Right atrium auricular region (tissue), 2 donors: ENCODE measurements around the gene DHRS13. TPM values are rescaled to one million over a fixed set of nuclear protein-coding genes. Genes with fewer than 3 reads are reported as not detected.
"Not testable (repeated sequence)": the region's sequence is repeated elsewhere in the genome, so short reads cannot be mapped to it uniquely, and the experiment has no call there.

ENCODE experiments used
- DNase-seq: peaks from one replicate; pipeline ENCODE4 v3.0.0-alpha.2; 2019; ENCODE audit warnings: low spot score
- H3K27ac ChIP-seq, 2 donors: fragments of 200-600 bp; sonication (generic); 1 replicate in 1 of 2; 2 replicates in 1 of 2; pipeline ENCODE4 v1.5.1; 2016 to 2019
- H3K27me3 ChIP-seq, 2 donors: fragments of 200-600 bp; sonication (generic); one replicate each; pipeline versions ENCODE4 v1.5.1 to v1.6.0; 2017 to 2019
- H3K36me3 ChIP-seq: fragments of 200-600 bp; sonication (generic); one replicate; pipeline ENCODE4 v1.5.1; 2016
- H3K4me1 ChIP-seq, 2 donors: fragments of 200-600 bp; sonication (generic); one replicate each; pipeline versions ENCODE4 v1.5.1 to v1.6.0; 2017 to 2019
- H3K4me3 ChIP-seq, 2 donors: fragments of 200-600 bp; sonication (generic); 1 replicate in 1 of 2; 2 replicates in 1 of 2; pipeline ENCODE4 v1.5.1; 2017 to 2019; ENCODE audit warnings: mild to moderate bottlenecking in 1 of 2, moderate library complexity in 1 of 2
- H3K9me3 ChIP-seq, 2 donors: fragments of 200-600 bp; sonication (generic); one replicate each; pipeline ENCODE4 v1.5.1; 2019
- total RNA-seq, 2 donors: library from RNA; depleted of rRNA; stranded (reverse); fragments of >200 nt; gene quantifications; one replicate each; pipeline ENCODE4 v1.1.0, GENCODE V29; 2016
- TF ChIP-seq, protein P1 (sequence below), 2 donors: fragments of 200-600 bp; sonication (generic); IDR thresholded peaks; one replicate each; pipeline ENCODE4 v1.5.1; 2019; ENCODE audit warnings: antibody characterized with exemption in 2 of 2

Gene DHRS13
- total RNA-seq, 2 donors from 2014 or later = 2.5 to 3.9 TPM

DNA sequence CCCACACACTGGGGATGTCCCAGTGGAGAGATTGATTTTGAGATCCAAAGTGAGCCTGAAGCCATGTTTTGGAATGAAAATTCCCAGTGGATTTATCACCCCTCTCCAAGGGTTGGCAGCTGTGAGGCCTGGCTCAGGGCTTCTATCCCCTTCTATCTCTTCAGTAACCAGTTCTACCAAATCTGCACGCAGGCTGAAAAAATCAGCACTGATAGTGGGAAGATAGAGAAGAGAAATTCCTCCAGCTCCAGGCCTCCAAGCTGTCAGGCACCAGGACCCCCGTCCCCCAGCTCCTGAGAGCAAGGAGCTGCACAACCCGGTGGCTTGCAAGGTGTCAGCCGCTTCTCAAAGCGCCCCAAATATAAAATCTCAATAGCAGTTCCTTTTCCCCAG lies 6.4 kb downstream of the DHRS13 start:
- Histone ChIP-seq H3K4me1 (peaks cover 0 to 52% of the 10 kb centered on the region in 2 donors), H3K4me3 (peak overlapping the region; percentile 82 to 97), H3K9me3 (no peaks in the 10 kb centered on the region), H3K36me3 (no peaks in the 10 kb centered on the region), H3K27me3 (no peaks in the 10 kb centered on the region), H3K27ac (peak overlapping the region; percentile 85 to 93)
- TF ChIP-seq, protein P1, sequence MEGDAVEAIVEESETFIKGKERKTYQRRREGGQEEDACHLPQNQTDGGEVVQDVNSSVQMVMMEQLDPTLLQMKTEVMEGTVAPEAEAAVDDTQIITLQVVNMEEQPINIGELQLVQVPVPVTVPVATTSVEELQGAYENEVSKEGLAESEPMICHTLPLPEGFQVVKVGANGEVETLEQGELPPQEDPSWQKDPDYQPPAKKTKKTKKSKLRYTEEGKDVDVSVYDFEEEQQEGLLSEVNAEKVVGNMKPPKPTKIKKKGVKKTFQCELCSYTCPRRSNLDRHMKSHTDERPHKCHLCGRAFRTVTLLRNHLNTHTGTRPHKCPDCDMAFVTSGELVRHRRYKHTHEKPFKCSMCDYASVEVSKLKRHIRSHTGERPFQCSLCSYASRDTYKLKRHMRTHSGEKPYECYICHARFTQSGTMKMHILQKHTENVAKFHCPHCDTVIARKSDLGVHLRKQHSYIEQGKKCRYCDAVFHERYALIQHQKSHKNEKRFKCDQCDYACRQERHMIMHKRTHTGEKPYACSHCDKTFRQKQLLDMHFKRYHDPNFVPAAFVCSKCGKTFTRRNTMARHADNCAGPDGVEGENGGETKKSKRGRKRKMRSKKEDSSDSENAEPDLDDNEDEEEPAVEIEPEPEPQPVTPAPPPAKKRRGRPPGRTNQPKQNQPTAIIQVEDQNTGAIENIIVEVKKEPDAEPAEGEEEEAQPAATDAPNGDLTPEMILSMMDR (IDR thresholded peaks at IDR 0.05) = no peak
- DNase-seq = no peak

DNA sequence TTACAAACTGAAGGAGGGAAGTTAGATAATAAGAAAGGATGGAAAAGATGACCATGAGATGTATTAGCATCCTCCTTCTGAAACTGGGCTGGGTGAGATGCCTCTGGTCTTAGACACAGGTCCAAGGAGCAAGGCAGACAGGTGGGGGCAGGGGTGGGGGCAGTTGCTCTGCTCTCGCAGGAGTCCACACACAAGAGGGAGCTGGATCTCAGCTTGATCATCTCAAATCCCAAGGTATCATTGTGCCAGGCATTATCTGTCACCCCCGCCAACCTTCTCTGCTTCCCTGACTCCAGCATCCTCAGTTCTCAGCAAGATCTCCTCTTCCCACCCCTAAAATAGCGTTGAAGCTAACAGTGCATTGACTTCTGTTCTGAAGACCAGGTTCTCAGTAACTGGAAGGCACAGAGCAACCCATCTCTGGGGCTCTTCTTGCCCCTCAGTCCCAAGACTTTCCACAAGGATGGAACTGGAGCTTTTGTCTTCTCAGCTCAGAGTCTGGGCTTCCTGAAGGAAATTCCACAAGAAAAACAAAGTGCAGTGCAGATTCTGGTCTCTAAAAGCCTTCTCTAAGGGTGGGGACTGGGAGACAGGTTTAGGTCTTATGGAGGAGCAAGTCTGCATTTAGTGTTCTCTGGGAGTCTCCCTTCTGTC lies 7.0 kb downstream of the DHRS13 start:
- Histone ChIP-seq H3K36me3 (no peaks in the 10 kb centered on the region), H3K27me3 (no peaks in the 10 kb centered on the region), H3K4me3 (peak overlapping the region in 1 of 2 donors; percentile 82), H3K9me3 (no peaks in the 10 kb centered on the region), H3K4me1 (peaks cover 0 to 48% of the 10 kb centered on the region in 2 donors), H3K27ac (peak overlapping the region; percentile 85 to 93)
- TF ChIP-seq, protein P1 (IDR thresholded peaks at IDR 0.05) = no peak
- DNase-seq = no peak

DNA sequence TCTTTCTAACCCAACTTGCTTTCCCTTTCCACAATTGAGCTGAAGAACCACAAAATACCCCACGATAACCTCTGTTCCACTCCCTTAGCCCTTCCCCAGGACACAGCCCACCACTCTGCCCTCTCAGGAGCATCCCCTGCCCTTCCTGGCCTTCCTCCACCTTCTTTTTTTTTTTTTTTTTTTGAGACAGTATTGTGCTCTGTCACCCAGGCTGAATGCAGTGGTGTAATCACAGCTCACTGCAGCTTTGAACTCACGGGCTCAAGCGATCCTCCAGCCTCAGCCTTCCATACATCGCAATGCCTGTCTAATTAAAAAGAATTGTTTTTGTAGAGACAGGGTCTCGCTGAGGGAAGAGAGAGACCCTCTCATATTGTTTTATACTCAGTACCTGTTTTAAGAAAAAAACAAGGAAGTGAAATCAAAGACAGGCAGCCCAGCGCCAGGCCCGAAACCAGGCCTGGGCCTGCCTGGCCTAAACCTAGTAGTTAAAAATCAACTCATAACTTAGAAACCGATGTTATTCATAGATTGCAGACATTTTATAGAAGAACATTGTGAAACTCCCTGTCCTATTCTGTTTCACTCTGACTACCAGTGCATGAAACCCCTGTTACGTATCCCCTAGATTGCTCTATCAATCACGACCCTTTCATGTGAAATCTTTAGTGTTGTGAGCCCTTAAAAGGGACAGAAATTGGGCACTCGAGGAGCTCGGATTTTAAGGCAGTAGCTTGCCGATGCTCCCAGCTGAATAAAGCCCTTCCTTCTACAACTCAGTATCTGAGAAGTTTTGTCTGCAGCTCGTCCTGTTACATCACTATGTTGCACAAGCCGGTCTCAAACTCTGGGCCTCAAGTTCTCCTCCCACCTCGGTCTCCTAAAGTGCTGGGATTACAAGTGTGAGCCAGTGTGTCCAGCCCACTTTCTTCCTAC lies 9.4 kb downstream of the DHRS13 start:
- not testable (repeated sequence) for DNase-seq, H3K9me3 ChIP-seq, H3K27me3 ChIP-seq, H3K36me3 ChIP-seq, H3K4me3 ChIP-seq
- peak overlapping the region; percentile 31 to 54 for H3K27ac ChIP-seq
- H3K4me1 ChIP-seq = peaks cover 0 to 59% of the 10 kb centered on the region in 2 donors

DNA sequence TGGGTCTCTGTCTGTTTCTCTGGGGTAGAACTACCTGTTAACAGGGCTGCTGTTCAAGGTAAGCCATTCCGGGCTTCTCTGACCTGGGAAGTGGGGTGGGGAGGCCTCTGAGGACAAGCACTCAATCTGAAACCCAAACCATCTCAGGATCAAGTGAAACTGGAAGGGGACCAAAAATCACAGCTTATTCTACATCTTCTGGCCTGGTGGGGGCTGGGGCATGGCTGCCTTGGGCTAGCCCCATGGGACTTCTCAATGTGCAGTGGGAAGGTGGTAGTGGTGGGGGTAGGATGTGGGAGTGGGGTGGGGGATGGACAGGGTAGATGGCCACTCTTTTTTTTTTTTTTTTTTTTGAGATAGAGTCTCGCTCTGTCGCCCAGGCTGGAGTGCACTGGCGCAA lies 10.9 kb downstream of the DHRS13 start:
- Histone ChIP-seq H3K4me1 (peaks cover 0 to 50% of the 10 kb centered on the region in 2 donors), H3K9me3 (no peaks in the 10 kb centered on the region), H3K27me3 (no peaks in the 10 kb centered on the region), H3K36me3 (no peaks in the 10 kb centered on the region), H3K4me3 (no peak overlapping the region), H3K27ac (no peak overlapping the region)
- TF ChIP-seq, protein P1 (IDR thresholded peaks at IDR 0.05) = no peak
- no peak for DNase-seq

DNA sequence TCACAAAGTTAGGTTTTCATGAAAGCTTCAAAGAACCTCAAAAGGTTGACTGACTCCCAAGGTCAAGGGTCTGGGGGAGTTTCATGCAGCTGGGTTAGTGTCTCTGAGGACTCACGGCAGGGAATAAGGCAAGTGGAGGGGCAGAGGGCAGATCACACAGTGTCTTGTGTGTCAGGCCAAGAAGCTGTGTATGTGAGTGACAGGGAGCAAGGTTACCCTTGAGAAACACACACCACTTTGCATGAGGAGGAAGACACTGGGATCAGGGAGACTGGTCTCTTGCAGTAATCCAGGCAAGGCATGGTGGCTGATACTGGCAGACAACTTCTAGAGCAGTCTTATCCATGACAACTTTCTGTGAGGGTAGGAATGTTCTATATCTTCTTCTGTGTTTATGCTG lies 11.7 kb downstream of the DHRS13 start:
- no peaks in the 10 kb centered on the region for H3K9me3 ChIP-seq
- TF ChIP-seq, protein P1 (IDR thresholded peaks at IDR 0.05) = no peak
- no peak for DNase-seq
- H3K27me3 ChIP-seq = no peaks in the 10 kb centered on the region
- peaks cover 0 to 42% of the 10 kb centered on the region in 2 donors for H3K4me1 ChIP-seq
- H3K27ac ChIP-seq = no peak overlapping the region
- no peak overlapping the region for H3K4me3 ChIP-seq
- H3K36me3 ChIP-seq = no peaks in the 10 kb centered on the region

DNA sequence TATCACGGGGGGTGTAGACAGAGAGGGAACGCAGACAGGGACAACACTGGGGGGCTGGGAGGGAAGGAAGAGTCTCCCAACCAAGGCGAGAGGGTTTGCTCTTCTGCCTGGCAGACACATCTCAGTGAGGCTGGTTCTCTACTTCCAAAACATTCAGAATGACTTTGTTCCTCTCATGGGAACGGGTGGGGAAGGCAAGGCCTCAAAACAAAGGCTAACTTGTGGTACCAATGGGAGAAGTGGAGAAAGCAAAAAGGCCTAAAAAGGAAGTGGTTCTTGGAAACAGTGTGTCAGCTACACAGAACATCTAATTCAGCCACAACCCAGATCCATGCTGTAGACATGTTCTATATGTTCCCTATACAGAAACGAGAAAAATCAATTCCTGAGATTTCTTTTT lies 12.9 kb downstream of the DHRS13 start:
- peaks cover 6% of the 10 kb centered on the region for H3K36me3 ChIP-seq
- no peak overlapping the region for H3K4me3 ChIP-seq
- DNase-seq = no peak
- TF ChIP-seq, protein P1 (IDR thresholded peaks at IDR 0.05) = no peak
- no peaks in the 10 kb centered on the region for H3K9me3 ChIP-seq
- no peak overlapping the region for H3K27ac ChIP-seq
- peaks cover 0 to 38% of the 10 kb centered on the region in 2 donors for H3K4me1 ChIP-seq
- no peaks in the 10 kb centered on the region for H3K27me3 ChIP-seq
